Left ventricle myocardium superior (tissue), 1 donor: ENCODE measurements around the gene CDC123. TPM values are rescaled to one million over a fixed set of nuclear protein-coding genes. Genes with fewer than 3 reads are reported as not detected.
A peak's percentile ranks its signal among the peaks of the same experiment; 100 is the strongest.
"Not testable (repeated sequence)": the region's sequence is repeated elsewhere in the genome, so short reads cannot be mapped to it uniquely, and the experiment has no call there.

Source experiments
- ATAC-seq: fragments of 200-7000 bp; cut with Tn5 transposase; one replicate; pipeline ENCODE4 v1.9.1; 2020; ENCODE audit warnings: mild to moderate bottlenecking, moderate library complexity
- DNase-seq: peaks from one replicate; pipeline ENCODE4 v3.0.0-alpha.2; 2020
- intact Hi-C: fragments of 100-400 bp; cut with micrococcal nuclease; formaldehyde crosslinking; loops from one replicate; pipeline ENCODE4 v1.11.0; 2022
- total RNA-seq: library from RNA; stranded (reverse); fragmentation: NEBNext Ultra II Directional; extraction: Animal tissue kit (Norgen Biotek cat#: 25700); gene quantifications from one replicate; pipeline ENCODE4 v1.2.1, GENCODE V29; 2021
- donor health status: DM: no; HTN: yes; CAD: no; lungs with severe emphysema.

Gene CDC123
- total RNA-seq, 1 donor from 2014 or later = 54.8 TPM

- intact Hi-C loops = no loop called here
- DNase-seq (no peak), ATAC-seq (no peak)
Measured at GRCh38 chr10:12221323-12222298, 25.6 kb downstream of the CDC123 start.

GRCh38 chr10:12225444-12225843, 29.5 kb downstream of the CDC123 start:
- ATAC-seq = no peak
- DNase-seq = no peak
- intact Hi-C loops = no loop called here

GRCh38 chr10:12226438-12226837, 30.4 kb downstream of the CDC123 start:
- ATAC-seq, intact Hi-C loops, DNase-seq: not testable (repeated sequence)

GRCh38 chr10:12228851-12229250, 32.9 kb downstream of the CDC123 start:
- intact Hi-C loops = no loop called here
- no peak for DNase-seq
- ATAC-seq = no peak

- intact Hi-C loops, DNase-seq: not testable (repeated sequence)
- peak; percentile 64 for ATAC-seq
Measured at GRCh38 chr10:12234687-12235086, 38.7 kb downstream of the CDC123 start.

GRCh38 chr10:12235116-12235694, 39.2 kb downstream of the CDC123 start:
- intact Hi-C loops = no loop called here
- ATAC-seq = peak; percentile 85
- DNase-seq = no peak

GRCh38 chr10:12235796-12236195, 39.8 kb downstream of the CDC123 start:
- intact Hi-C loops = no loop called here
- ATAC-seq (no peak), DNase-seq (no peak)

GRCh38 chr10:12237265-12238220, 41.6 kb downstream of the CDC123 start:
- intact Hi-C loops = no loop called here
- no peak for DNase-seq
- ATAC-seq = no peak

GRCh38 chr10:12238821-12239220, 42.8 kb downstream of the CDC123 start:
- ATAC-seq (no peak), DNase-seq (no peak)
- intact Hi-C loops = no loop called here

GRCh38 chr10:12241810-12242529, 46.0 kb downstream of the CDC123 start:
- peak; percentile 73 for DNase-seq
- intact Hi-C loops = no loop called here
- ATAC-seq = peak; percentile 88

GRCh38 chr10:12243864-12244620, 48.1 kb downstream of the CDC123 start:
- ATAC-seq (no peak), DNase-seq (no peak)
- intact Hi-C loops = no loop called here

GRCh38 chr10:12250181-12250580, 54.2 kb downstream of the CDC123 start:
- intact Hi-C loops = no loop called here
- DNase-seq = no peak
- ATAC-seq = no peak

GRCh38 chr10:12250702-12251101, 54.7 kb downstream of the CDC123 start:
- not testable (repeated sequence) for DNase-seq, ATAC-seq

GRCh38 chr10:12251581-12251980, 55.6 kb downstream of the CDC123 start:
- ATAC-seq = no peak
- intact Hi-C loops = no loop called here
- DNase-seq = no peak

More at GRCh38 chr10:12250702-12251101, 54.7 kb downstream of the CDC123 start:
- intact Hi-C loops = not testable (repeated sequence)

- intact Hi-C loops = no loop called here
- ATAC-seq (no peak), DNase-seq (no peak)
Measured at GRCh38 chr10:12252882-12253546, 57.0 kb downstream of the CDC123 start.

GRCh38 chr10:12255048-12255447, 59.1 kb downstream of the CDC123 start:
- no peak for ATAC-seq
- no peak for DNase-seq
- intact Hi-C loops = no loop called here

GRCh38 chr10:12259988-12260387, 64.0 kb downstream of the CDC123 start:
- ATAC-seq = no peak
- intact Hi-C loops = no loop called here
- DNase-seq = no peak
